ENCODE measurements around the gene GRM5.
"Not testable (repeated sequence)": the region's sequence is repeated elsewhere in the genome, so short reads cannot be mapped to it uniquely, and the experiment has no call there.

GRM5 gene

DNA sequence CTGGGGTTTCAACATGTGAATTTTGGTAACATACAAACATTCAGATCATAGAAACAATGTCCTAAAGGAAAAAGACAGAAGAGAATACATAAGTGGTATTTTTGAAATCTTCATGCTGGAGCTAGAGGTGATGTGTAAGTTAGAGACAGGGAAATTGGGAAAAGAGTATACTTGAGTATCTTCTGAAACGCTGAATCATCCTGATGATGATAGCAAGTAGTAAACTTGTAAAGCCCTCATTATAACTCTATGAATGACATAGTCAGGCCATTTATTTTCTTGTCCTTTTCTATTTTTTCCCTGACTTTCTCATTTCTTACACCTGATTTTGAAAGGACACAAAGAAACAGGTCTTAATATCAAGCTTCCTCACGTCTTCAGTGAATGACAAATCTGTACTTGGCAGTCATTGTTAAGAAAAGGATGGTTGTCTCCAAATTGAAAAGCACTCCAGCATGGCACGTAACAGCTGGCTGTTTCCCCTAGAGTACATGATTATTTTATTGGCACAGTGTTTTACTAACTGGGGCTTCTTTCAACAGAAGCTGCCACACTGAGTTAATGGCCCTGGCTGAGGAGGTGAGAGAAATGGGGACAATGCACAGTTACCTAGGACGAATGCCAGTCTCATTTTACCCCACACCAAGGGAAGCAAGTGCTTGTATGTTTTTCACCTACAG, 587.5 kb downstream of the GRM5 start:
- FAIRE-seq (peak; percentile 47), DNase-seq (ENCODE audit: insufficient read length, low spot score) (no peak)
- TF ChIP-seq POLR2AphosphoS5 (IDR thresholded peaks at IDR 0.05; ENCODE audit: low read depth, low read length) (no peak), PAX5 (IDR thresholded peaks at IDR 0.05; ENCODE audit: insufficient read depth, low read length, severe bottlenecking) (no peak), POU2F2 (IDR thresholded peaks at IDR 0.05; ENCODE audit: low read depth, low read length) (no peak), SPI1 (IDR thresholded peaks at IDR 0.05; ENCODE audit: low read depth, low read length) (no peak), TAF1 (IDR thresholded peaks at IDR 0.05; ENCODE audit: low read depth, low read length) (no peak), POLR2A (IDR thresholded peaks at IDR 0.05; ENCODE audit: low read depth, low read length) (no peak)

DNA sequence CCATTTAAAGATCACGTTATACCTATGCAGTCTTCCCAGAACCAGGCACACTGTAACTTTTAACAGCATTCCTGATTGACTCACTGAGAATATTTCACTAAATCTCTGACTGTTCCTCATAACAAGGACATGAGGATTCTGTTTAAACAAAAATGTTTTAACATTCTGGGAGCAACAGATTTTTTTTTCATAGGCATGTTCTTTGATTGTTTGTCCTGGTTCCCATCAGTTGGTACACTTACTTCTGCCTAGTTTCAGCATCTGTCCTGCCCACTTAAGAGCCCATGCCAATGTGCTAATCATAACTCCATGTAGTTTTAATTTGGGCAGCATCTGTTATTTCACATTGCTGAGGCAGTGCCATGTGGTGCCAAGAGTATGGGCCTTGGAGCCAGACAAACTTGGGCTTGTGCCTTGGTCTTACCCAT, 589.8 kb downstream of the GRM5 start:
- DNase-seq (ENCODE audit: insufficient read length, low spot score) = no peak
- no peak for FAIRE-seq
- TF ChIP-seq POU2F2 (IDR thresholded peaks at IDR 0.05; ENCODE audit: low read depth, low read length) = no peak
- TF ChIP-seq POLR2A (IDR thresholded peaks at IDR 0.05; ENCODE audit: low read depth, low read length) = no peak
- no peak for TF ChIP-seq TAF1 (IDR thresholded peaks at IDR 0.05; ENCODE audit: low read depth, low read length)
- TF ChIP-seq SPI1 (IDR thresholded peaks at IDR 0.05; ENCODE audit: low read depth, low read length) = no peak
- TF ChIP-seq POLR2AphosphoS5 (IDR thresholded peaks at IDR 0.05; ENCODE audit: low read depth, low read length) = no peak
- no peak for TF ChIP-seq PAX5 (IDR thresholded peaks at IDR 0.05; ENCODE audit: insufficient read depth, low read length, severe bottlenecking)

DNA sequence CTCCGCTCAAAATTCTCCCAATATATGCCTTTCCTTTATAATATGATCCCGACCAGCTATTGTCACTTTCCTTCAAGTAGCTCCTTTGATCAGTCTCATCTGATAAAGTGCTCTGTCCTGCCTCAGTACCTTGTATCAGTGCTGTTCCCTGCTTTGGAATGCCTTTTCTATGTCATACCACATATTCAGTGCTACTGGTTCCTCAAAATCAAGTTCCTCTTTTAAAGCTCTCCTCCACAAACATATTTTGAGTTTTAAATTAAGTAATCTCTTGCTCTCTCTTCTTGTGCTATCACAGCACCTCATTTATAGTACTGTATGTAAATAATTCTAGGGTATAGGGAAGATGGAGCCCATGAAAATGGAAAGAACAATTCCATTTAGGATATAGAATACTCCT, 591.1 kb downstream of the GRM5 start:
- DNase-seq (ENCODE audit: insufficient read length, low spot score) = no peak
- TF ChIP-seq TAF1 (IDR thresholded peaks at IDR 0.05; ENCODE audit: low read depth, low read length) (no peak), POLR2A (IDR thresholded peaks at IDR 0.05; ENCODE audit: low read depth, low read length) (no peak), SPI1 (IDR thresholded peaks at IDR 0.05; ENCODE audit: low read depth, low read length) (no peak), POU2F2 (IDR thresholded peaks at IDR 0.05; ENCODE audit: low read depth, low read length) (no peak), POLR2AphosphoS5 (IDR thresholded peaks at IDR 0.05; ENCODE audit: low read depth, low read length) (no peak), PAX5 (IDR thresholded peaks at IDR 0.05; ENCODE audit: insufficient read depth, low read length, severe bottlenecking) (no peak)
- no peak for FAIRE-seq

DNA sequence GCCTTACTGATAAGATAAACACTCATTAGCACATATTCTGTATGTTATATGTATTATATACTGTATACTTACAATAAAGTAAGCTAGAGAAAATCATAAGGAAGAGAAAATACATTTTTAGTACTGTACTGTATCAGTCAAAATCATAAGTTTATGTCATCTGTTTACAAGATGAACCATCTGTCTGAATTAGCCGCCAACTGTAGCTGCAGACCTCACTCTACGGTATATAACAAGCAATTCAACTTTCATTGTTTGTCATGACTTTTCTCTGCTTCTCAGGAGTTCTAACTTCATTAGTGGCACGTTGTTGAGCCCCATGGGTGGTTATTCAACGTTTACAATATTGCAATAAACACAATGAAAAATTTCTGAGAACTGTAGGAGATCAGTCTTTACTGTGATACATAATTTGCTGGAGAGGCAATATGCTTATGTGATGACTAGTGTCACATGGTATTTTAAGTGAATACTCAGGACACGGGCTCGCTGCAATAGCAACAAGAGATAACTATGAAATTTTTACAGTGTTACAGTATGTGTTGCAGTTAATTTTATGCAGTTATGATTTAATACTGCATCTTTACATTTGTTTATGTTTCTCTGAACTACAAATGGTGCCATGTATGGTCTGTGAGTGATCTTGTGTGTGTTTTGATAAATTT, 596.1 kb downstream of the GRM5 start:
- TF ChIP-seq POLR2AphosphoS5 (IDR thresholded peaks at IDR 0.05; ENCODE audit: low read depth, low read length) = no peak
- no peak for TF ChIP-seq TAF1 (IDR thresholded peaks at IDR 0.05; ENCODE audit: low read depth, low read length)
- TF ChIP-seq POLR2A (IDR thresholded peaks at IDR 0.05; ENCODE audit: low read depth, low read length) = no peak
- TF ChIP-seq PAX5 (IDR thresholded peaks at IDR 0.05; ENCODE audit: insufficient read depth, low read length, severe bottlenecking) = no peak
- no peak for TF ChIP-seq POU2F2 (IDR thresholded peaks at IDR 0.05; ENCODE audit: low read depth, low read length)
- TF ChIP-seq SPI1 (IDR thresholded peaks at IDR 0.05; ENCODE audit: low read depth, low read length) = no peak
- peak; percentile 41 for FAIRE-seq
- DNase-seq (ENCODE audit: insufficient read length, low spot score) = no peak

DNA sequence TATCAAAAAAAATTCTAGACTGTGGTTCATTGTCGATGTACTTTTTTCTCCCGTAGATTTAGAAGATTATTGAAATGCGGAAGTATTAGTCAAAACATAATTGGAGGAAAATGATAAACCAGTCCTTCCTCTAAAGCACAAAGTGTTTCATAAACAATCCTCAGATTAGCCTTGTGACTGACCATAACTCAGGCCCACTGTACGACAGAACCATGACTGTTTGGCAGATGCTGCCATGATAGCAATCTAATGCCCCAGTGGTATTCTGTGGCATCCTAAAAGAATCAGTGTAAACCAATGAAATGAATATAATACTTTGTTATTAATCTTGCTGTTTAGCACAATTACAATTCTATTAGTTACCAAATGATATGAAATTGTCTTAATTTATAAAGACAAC, 601.3 kb downstream of the GRM5 start:
- DNase-seq (ENCODE audit: insufficient read length, low spot score) (no peak), FAIRE-seq (no peak)
- TF ChIP-seq SPI1 (IDR thresholded peaks at IDR 0.05; ENCODE audit: low read depth, low read length) (no peak), POU2F2 (IDR thresholded peaks at IDR 0.05; ENCODE audit: low read depth, low read length) (no peak), POLR2A (IDR thresholded peaks at IDR 0.05; ENCODE audit: low read depth, low read length) (no peak), POLR2AphosphoS5 (IDR thresholded peaks at IDR 0.05; ENCODE audit: low read depth, low read length) (no peak), TAF1 (IDR thresholded peaks at IDR 0.05; ENCODE audit: low read depth, low read length) (no peak), PAX5 (IDR thresholded peaks at IDR 0.05; ENCODE audit: insufficient read depth, low read length, severe bottlenecking) (no peak)

DNA sequence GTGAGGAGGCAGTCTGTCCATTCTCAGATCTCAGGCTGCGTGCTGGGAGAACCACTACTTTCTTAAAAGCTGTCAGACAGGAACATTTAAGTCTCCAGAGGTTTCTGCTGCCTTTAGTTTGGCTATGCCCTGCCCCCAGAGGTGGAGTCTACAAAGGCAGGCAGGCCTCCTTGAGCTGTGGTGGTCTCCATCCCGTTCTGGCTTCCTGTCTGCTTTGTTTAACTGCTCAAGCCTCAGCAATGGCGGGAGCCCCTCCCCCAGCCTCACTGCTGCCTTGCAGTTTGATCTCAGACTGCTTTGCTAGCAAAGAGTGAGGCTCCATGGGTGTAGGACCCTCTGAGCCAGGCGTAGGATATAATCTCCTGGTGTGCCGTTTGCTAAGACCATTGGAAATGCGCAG, 602.5 kb downstream of the GRM5 start:
- DNase-seq (ENCODE audit: insufficient read length, low spot score); FAIRE-seq: not testable (repeated sequence)

DNA sequence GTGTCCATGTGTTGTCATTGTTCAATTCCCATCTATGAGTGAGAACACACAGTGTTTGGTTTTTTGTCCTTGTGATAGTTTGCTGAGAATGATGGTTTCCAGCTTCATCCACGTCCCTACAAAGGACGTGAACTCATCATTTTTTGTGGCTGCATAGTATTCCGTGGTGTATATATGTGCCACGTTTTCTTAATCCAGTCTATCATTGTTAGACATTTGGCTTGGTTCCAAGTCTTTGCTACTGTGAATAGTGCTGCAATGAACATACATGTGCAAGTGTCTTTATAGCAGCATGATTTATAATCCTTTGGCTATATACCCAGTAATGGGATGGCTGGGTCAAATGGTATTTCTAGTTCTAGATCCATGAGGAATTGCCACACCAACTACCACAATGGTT, 607.7 kb downstream of the GRM5 start:
- not testable (repeated sequence) for DNase-seq (ENCODE audit: insufficient read length, low spot score); FAIRE-seq

DNA sequence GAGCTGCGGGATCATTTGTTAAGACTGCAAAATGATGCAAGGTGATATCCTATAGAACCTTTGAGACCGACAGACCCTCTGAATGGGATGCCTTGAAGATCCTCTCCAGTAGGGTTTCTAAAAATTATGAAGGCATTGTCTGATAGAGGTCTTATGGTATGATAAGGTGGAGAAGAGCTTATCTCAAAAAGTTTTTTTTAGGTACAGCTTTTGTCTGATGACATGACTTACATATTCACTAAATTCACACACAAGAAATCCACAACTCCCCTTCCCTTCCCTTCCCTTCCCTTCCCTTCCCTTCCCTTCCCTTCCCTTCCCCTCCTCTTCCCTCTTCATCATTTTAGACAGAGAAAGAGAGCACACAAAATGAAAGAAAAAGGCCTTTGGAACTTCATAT, 609.8 kb downstream of the GRM5 start:
- no peak for DNase-seq (ENCODE audit: insufficient read length, low spot score)
- no peak for TF ChIP-seq SPI1 (IDR thresholded peaks at IDR 0.05; ENCODE audit: low read depth, low read length)
- no peak for TF ChIP-seq POLR2A (IDR thresholded peaks at IDR 0.05; ENCODE audit: low read depth, low read length)
- no peak for TF ChIP-seq PAX5 (IDR thresholded peaks at IDR 0.05; ENCODE audit: insufficient read depth, low read length, severe bottlenecking)
- no peak for TF ChIP-seq TAF1 (IDR thresholded peaks at IDR 0.05; ENCODE audit: low read depth, low read length)
- TF ChIP-seq POLR2AphosphoS5 (IDR thresholded peaks at IDR 0.05; ENCODE audit: low read depth, low read length) = no peak
- TF ChIP-seq POU2F2 (IDR thresholded peaks at IDR 0.05; ENCODE audit: low read depth, low read length) = no peak
- FAIRE-seq = no peak

DNA sequence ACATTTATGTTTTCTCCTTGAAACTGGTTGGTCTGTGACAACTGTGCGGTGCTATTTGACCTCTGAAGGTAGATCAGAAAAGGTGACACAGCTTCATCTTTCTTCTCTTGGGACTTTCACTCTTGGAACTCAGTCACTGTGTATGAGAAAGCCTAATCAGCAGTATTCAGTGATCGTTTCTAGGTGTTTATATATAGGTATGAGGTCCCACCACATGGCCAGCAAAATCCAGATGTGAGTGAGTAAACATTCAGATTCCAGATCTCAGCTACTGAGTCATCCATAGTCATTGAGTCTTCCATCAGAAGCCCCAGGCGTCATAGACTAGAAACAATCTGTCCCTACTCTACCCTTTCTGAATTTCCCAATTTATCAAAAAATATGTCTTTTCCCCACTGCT, 610.9 kb downstream of the GRM5 start:
- TF ChIP-seq POU2F2 (IDR thresholded peaks at IDR 0.05; ENCODE audit: low read depth, low read length) (no peak), POLR2AphosphoS5 (IDR thresholded peaks at IDR 0.05; ENCODE audit: low read depth, low read length) (no peak), PAX5 (IDR thresholded peaks at IDR 0.05; ENCODE audit: insufficient read depth, low read length, severe bottlenecking) (no peak), TAF1 (IDR thresholded peaks at IDR 0.05; ENCODE audit: low read depth, low read length) (no peak)
- FAIRE-seq (no peak), DNase-seq (ENCODE audit: insufficient read length, low spot score) (no peak)
